Smooth muscle cell of the coronary artery (primary cell): ENCODE measurements around the gene SLC1A2. TPM values are rescaled to one million over a fixed set of nuclear protein-coding genes. Genes with fewer than 3 reads are reported as not detected.

Experiments used
- total RNA-seq: library from RNA; depleted of rRNA; stranded (reverse); fragments of >200 nt; gene quantifications from 2 replicates; pipeline ENCODE4 v1.2.3, GENCODE V29; 2014; ENCODE audit warnings: low replicate concordance

Gene SLC1A2
- 0.15 and 71.1 TPM in 2 replicates for total RNA-seq

GRCh38 chr11:35419184-35419829 lies at the start of gene SLC1A2:
SLC1A2 (minus strand) TSS chr11:35419558; CDS start chr11:35418966, 592 bp downstream.

Other genes starting within 250 kb of the SLC1A2 start
- gene PAMR1, start 106.1 kb upstream of the SLC1A2 start, total RNA-seq = 30.7 and 1,061 TPM in 2 replicates
- 8.8 and 18.1 TPM in 2 replicates for gene FJX1, start 198.9 kb upstream of the SLC1A2 start, total RNA-seq
- 17.1 and 21.1 TPM in 2 replicates for gene TRIM44, start 243.2 kb upstream of the SLC1A2 start, total RNA-seq